ENCODE data around the gene TSPAN31. TPM values are rescaled to one million over a fixed set of nuclear protein-coding genes. Genes with fewer than 3 reads are reported as not detected.
A peak's percentile ranks its signal among the peaks of the same experiment; 100 is the strongest.

The TSPAN31 gene
- total and polyA plus RNA-seq, 8 donors = 33.5 to 83.8 (median 70.4) TPM

GRCh38 chr12:57732726-57733593 lies 11.9 kb upstream of the TSPAN31 start:
- H3K4me1 ChIP-seq = peaks cover 9 to 24% of the 10 kb centered on the region in 2 donors
- DNase-seq (no peak), ATAC-seq (no peak)
- H3K4me3 ChIP-seq = no peak overlapping the region
- intact Hi-C loops (cut with DNase I) = no loop called here
- TF ChIP-seq CTCF (IDR thresholded peaks at IDR 0.05) = no peak
- peaks cover 30 to 55% of the 10 kb centered on the region in 2 donors for H3K27me3 ChIP-seq
- H3K27ac ChIP-seq = no peak overlapping the region
- H3K36me3 ChIP-seq = peaks cover 0 to 77% of the 10 kb centered on the region in 2 donors
- no peaks in the 10 kb centered on the region for H3K9me3 ChIP-seq

GRCh38 chr12:57733928-57734327 lies 10.9 kb upstream of the TSPAN31 start:
- H3K9me3 ChIP-seq = no peaks in the 10 kb centered on the region
- peaks cover 37 to 64% of the 10 kb centered on the region in 2 donors for H3K27me3 ChIP-seq
- peak in 1 of 4 donors; percentile 54 for DNase-seq
- H3K4me1 ChIP-seq = peaks cover 13 to 30% of the 10 kb centered on the region in 2 donors
- intact Hi-C loops (cut with DNase I) = no loop called here
- H3K4me3 ChIP-seq = no peak overlapping the region
- H3K27ac ChIP-seq = no peak overlapping the region
- no peak for ATAC-seq
- TF ChIP-seq CTCF (IDR thresholded peaks at IDR 0.05) = no peak
- H3K36me3 ChIP-seq = peaks cover 0 to 69% of the 10 kb centered on the region in 2 donors

- H3K4me1 ChIP-seq = peaks cover 13 to 31% of the 10 kb centered on the region in 2 donors
- H3K4me3 ChIP-seq = no peak overlapping the region
- no peaks in the 10 kb centered on the region for H3K9me3 ChIP-seq
- H3K27me3 ChIP-seq = peaks cover 44 to 71% of the 10 kb centered on the region in 2 donors
- no peak overlapping the region for H3K27ac ChIP-seq
- H3K36me3 ChIP-seq = peaks cover 0 to 66% of the 10 kb centered on the region in 2 donors
- intact Hi-C loops (cut with DNase I) = no loop called here
- TF ChIP-seq CTCF (IDR thresholded peaks at IDR 0.05) = no peak
- DNase-seq (no peak), ATAC-seq (no peak)
These were observed 10.2 kb upstream of the TSPAN31 start for GRCh38 chr12:57734591-57734990.

GRCh38 chr12:57735198-57735855 lies 9.5 kb upstream of the TSPAN31 start:
- Histone ChIP-seq H3K9me3 (no peaks in the 10 kb centered on the region), H3K4me3 (no peak overlapping the region), H3K36me3 (peaks cover 0 to 59% of the 10 kb centered on the region in 2 donors), H3K4me1 (peaks cover 13 to 36% of the 10 kb centered on the region in 2 donors), H3K27me3 (peaks cover 48 to 78% of the 10 kb centered on the region in 2 donors), H3K27ac (no peak overlapping the region)
- ATAC-seq (no peak), DNase-seq (peak in 1 of 4 donors; percentile 36)
- TF ChIP-seq CTCF (IDR thresholded peaks at IDR 0.05) = no peak
- intact Hi-C loops (cut with DNase I) = no loop called here

All from left lung (tissue), 10 donors.